Upper lobe of left lung (tissue), 6 donors: ENCODE measurements around the gene NCAN. TPM values are rescaled to one million over a fixed set of nuclear protein-coding genes. Genes with fewer than 3 reads are reported as not detected.

Experiments
- ATAC-seq, 2 donors: fragments of 200-7000 bp; cut with Tn5 transposase; one replicate each; pipeline ENCODE4 v1.9.1; 2022; ENCODE audit warnings: mild to moderate bottlenecking in 2 of 2, moderate library complexity in 2 of 2; ENCODE audit not compliant: low FRiP score in 2 of 2
- DNase-seq, 2 donors: peaks; one replicate each; pipeline ENCODE4 v3.0.0-alpha.2; 2019 to 2020
- H3K27ac ChIP-seq, 4 donors: fragments of 200-600 bp; sonication (generic); one replicate each; pipeline ENCODE4 v1.5.1; 2016 to 2019
- H3K27me3 ChIP-seq, 4 donors: fragments of 200-600 bp; sonication (generic); one replicate each; pipeline ENCODE4 v1.5.1; 2017 to 2019
- H3K36me3 ChIP-seq, 4 donors: fragments of 200-600 bp; sonication (generic); one replicate each; pipeline ENCODE4 v1.5.1; 2016 to 2019
- H3K4me1 ChIP-seq, 4 donors: fragments of 200-600 bp; sonication (generic); one replicate each; pipeline ENCODE4 v1.5.1; 2018 to 2019
- H3K4me3 ChIP-seq, 4 donors: fragments of 200-600 bp; sonication (generic); one replicate each; pipeline ENCODE4 v1.5.1; 2017 to 2019; ENCODE audit warnings: mild to moderate bottlenecking in 2 of 4, moderate library complexity in 1 of 4
- H3K9me3 ChIP-seq, 4 donors: fragments of 200-600 bp; sonication (generic); one replicate each; pipeline ENCODE4 v1.5.1; 2018 to 2019
- CTCF ChIP-seq, 6 experiments: fragments of 450-650 bp in 4 of 6; fragments of 200-600 bp in 2 of 6; sonication (generic) in 2 of 6; IDR thresholded peaks; one replicate each; pipeline ENCODE4 v1.5.1; 2016 to 2019; ENCODE audit warnings: antibody characterized with exemption in 6 of 6
- EP300 ChIP-seq, 4 donors: sonication (generic); formaldehyde crosslinking; IDR thresholded peaks; one replicate each; pipeline ENCODE4 v1.5.1; 2017; ENCODE audit warnings: antibody characterized with exemption in 4 of 4, control low read depth in 2 of 4
- POLR2A ChIP-seq, 4 donors: fragments of 450-650 bp; IDR thresholded peaks; one replicate each; pipeline ENCODE4 v1.5.1; 2016 to 2017; ENCODE audit warnings: antibody characterized with exemption in 4 of 4, mild to moderate bottlenecking in 2 of 4
- POLR2AphosphoS5 ChIP-seq, 2 donors: sonication (generic); formaldehyde crosslinking; IDR thresholded peaks; one replicate each; pipeline ENCODE4 v1.5.1; 2017; ENCODE audit warnings: antibody characterized with exemption in 2 of 2
- WGBS, 2 donors: methylation state at CpG; one replicate each; pipeline ENCODE4 v1.1.5; 2017 to 2018; 5-methylcytosine and 5-hydroxymethylcytosine counted together
- total RNA-seq, 6 donors: library from RNA; depleted of rRNA in 4 of 6; stranded (reverse); fragments of >200 nt in 4 of 6; gene quantifications; one replicate each; pipeline versions ENCODE4 v1.1.0 to v1.2.1, GENCODE V29; 2016 to 2021
- donor health status: DM: no; HTN: no; CAD: no; lungs with moderate emphysema.
- donor health status: DM: no; HTN: yes; CAD: no; lungs with severe emphysema.

Gene NCAN
- total RNA-seq, 6 donors from 2014 or later, result 3.1 TPM; not detected in 5

DNA sequence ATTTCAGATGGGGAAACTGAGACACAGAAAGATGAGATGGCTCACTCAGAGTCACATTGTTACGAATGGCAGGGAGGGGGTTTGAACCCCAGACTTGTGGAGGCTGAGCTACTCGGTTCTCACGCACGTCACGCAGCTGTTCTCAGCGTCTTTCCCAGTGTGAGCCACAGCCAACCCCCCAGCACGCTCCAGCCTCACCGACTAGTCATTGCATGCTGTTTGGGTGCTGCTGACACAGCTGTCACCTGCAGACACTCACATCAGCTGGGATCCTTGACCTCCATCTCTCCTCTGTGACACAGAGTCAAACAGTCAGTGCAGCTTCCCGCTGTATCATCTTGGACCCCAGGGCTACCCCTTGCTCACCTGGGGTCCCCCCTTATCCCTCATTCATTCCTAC is 2.4 kb upstream of the NCAN start:
- no peak for TF ChIP-seq CTCF (IDR thresholded peaks at IDR 0.05)
- no peak for TF ChIP-seq EP300 (IDR thresholded peaks at IDR 0.05)
- no peak for TF ChIP-seq POLR2A (IDR thresholded peaks at IDR 0.05)
- TF ChIP-seq POLR2AphosphoS5 (IDR thresholded peaks at IDR 0.05), result no peak
- H3K27me3 ChIP-seq, result peaks cover 0 to 33% (median 9%) of the 10 kb centered on the region in 4 donors

GRCh38 chr19:19212916-19213315 is 1.2 kb downstream of the NCAN start:
- DNase-seq, result no peak
- H3K27me3 ChIP-seq, result peaks cover 0 to 33% (median 9%) of the 10 kb centered on the region in 4 donors
- no peak overlapping the region for H3K27ac ChIP-seq
- H3K36me3 ChIP-seq, result no peaks in the 10 kb centered on the region
- no peak for ATAC-seq
- H3K4me3 ChIP-seq, result no peak overlapping the region
- no peaks in the 10 kb centered on the region for H3K4me1 ChIP-seq
- 3 to 14% methylated on average over 7 of the region's 7 CpGs for WGBS, 2 donors
- no peaks in the 10 kb centered on the region for H3K9me3 ChIP-seq
- TF ChIP-seq EP300 (IDR thresholded peaks at IDR 0.05) (no peak), POLR2A (IDR thresholded peaks at IDR 0.05) (no peak), CTCF (IDR thresholded peaks at IDR 0.05) (no peak), POLR2AphosphoS5 (IDR thresholded peaks at IDR 0.05) (no peak)

More for the DNA sequence above, 2.4 kb upstream of the NCAN start:
- 56 to 57% methylated on average over 9 of the region's 9 CpGs for WGBS, 2 donors
- no peaks in the 10 kb centered on the region for H3K4me1 ChIP-seq
- H3K9me3 ChIP-seq, result no peaks in the 10 kb centered on the region
- DNase-seq, result no peak
- ATAC-seq, result no peak
- H3K36me3 ChIP-seq, result no peaks in the 10 kb centered on the region
- no peak overlapping the region for H3K4me3 ChIP-seq
- no peak overlapping the region for H3K27ac ChIP-seq

GRCh38 chr19:19213426-19214158 is 1.8 kb downstream of the NCAN start:
- H3K9me3 ChIP-seq, result no peaks in the 10 kb centered on the region
- peaks cover 0 to 29% (median 9%) of the 10 kb centered on the region in 4 donors for H3K27me3 ChIP-seq
- H3K36me3 ChIP-seq, result no peaks in the 10 kb centered on the region
- ATAC-seq (no peak), DNase-seq (no peak)
- TF ChIP-seq CTCF (IDR thresholded peaks at IDR 0.05), result no peak
- TF ChIP-seq POLR2AphosphoS5 (IDR thresholded peaks at IDR 0.05), result no peak
- no peak for TF ChIP-seq POLR2A (IDR thresholded peaks at IDR 0.05)
- no peak for TF ChIP-seq EP300 (IDR thresholded peaks at IDR 0.05)
- no peak overlapping the region for H3K4me3 ChIP-seq
- H3K27ac ChIP-seq, result no peak overlapping the region
- H3K4me1 ChIP-seq, result no peaks in the 10 kb centered on the region
- 46 to 51% methylated on average over 17 to 21 of the region's 21 CpGs for WGBS, 2 donors

- no peak for TF ChIP-seq POLR2A (IDR thresholded peaks at IDR 0.05)
- TF ChIP-seq EP300 (IDR thresholded peaks at IDR 0.05), result no peak
- no peak for TF ChIP-seq POLR2AphosphoS5 (IDR thresholded peaks at IDR 0.05)
- no peak for TF ChIP-seq CTCF (IDR thresholded peaks at IDR 0.05)
- 4 to 10% methylated on average over 5 of the region's 5 CpGs for WGBS, 2 donors
These were observed 2.4 kb downstream of the NCAN start for GRCh38 chr19:19214159-19214490.

GRCh38 chr19:19214892-19215291 is 3.1 kb downstream of the NCAN start:
- TF ChIP-seq POLR2AphosphoS5 (IDR thresholded peaks at IDR 0.05) (no peak), CTCF (IDR thresholded peaks at IDR 0.05) (no peak), EP300 (IDR thresholded peaks at IDR 0.05) (no peak), POLR2A (IDR thresholded peaks at IDR 0.05) (no peak)
- Histone ChIP-seq H3K4me1 (no peaks in the 10 kb centered on the region), H3K9me3 (no peaks in the 10 kb centered on the region), H3K27ac (no peak overlapping the region), H3K27me3 (peaks cover 0 to 29% (median 9%) of the 10 kb centered on the region in 4 donors), H3K36me3 (no peaks in the 10 kb centered on the region), H3K4me3 (no peak overlapping the region)
- WGBS, 2 donors, result 1 to 7% methylated on average over 2 to 8 of the region's 8 CpGs
- DNase-seq, result no peak
- peak; percentile 7 to 53 for ATAC-seq

More at GRCh38 chr19:19214159-19214490, 2.4 kb downstream of the NCAN start:
- H3K27me3 ChIP-seq, result peaks cover 0 to 29% (median 9%) of the 10 kb centered on the region in 4 donors
- DNase-seq (no peak), ATAC-seq (no peak)
- H3K9me3 ChIP-seq, result no peaks in the 10 kb centered on the region
- no peak overlapping the region for H3K27ac ChIP-seq
- H3K36me3 ChIP-seq, result no peaks in the 10 kb centered on the region
- no peak overlapping the region for H3K4me3 ChIP-seq
- H3K4me1 ChIP-seq, result no peaks in the 10 kb centered on the region
